PFSK-1 (cell line): Measurements from ENCODE around the gene HIP1.

Source experiments
- FOXP2 ChIP-seq: optimal IDR thresholded peaks from 2 replicates; pipeline ENCODE3; 2011; ENCODE audit warnings: borderline replicate concordance, control low read depth, inconsistent platforms; ENCODE audit not compliant: insufficient read depth; ENCODE audit errors: extremely low read length, extremely low read depth
- POLR2AphosphoS5 ChIP-seq: IDR thresholded peaks from 2 replicates; pipeline ENCODE4 v1.6.1; 2012; ENCODE audit warnings: low read depth, mild to moderate bottlenecking, control low read depth, low read length, moderate library complexity
- SIN3A ChIP-seq: IDR thresholded peaks from 2 replicates; pipeline ENCODE4 v1.6.1; 2012; ENCODE audit warnings: mild to moderate bottlenecking, low read length, moderate library complexity, borderline replicate concordance; ENCODE audit not compliant: insufficient read depth
- TAF1 ChIP-seq: IDR thresholded peaks from 2 replicates; pipeline ENCODE4 v1.6.1; 2012; ENCODE audit warnings: low read length, control low read depth, borderline replicate concordance; ENCODE audit not compliant: insufficient read depth
- TF ChIP-seq, protein P1 (sequence below), 2 experiments: IDR thresholded peaks; 2 replicates each; pipeline versions ENCODE4 v1.6.1 to v1.8.0; 2011 to 2012; ENCODE audit warnings: low read depth in 2 of 2, low read length in 2 of 2, control low read depth in 1 of 2, inconsistent platforms in 1 of 2, mild to moderate bottlenecking in 1 of 2, moderate library complexity in 1 of 2; ENCODE audit not compliant: insufficient read depth in 1 of 2

The HIP1 gene

DNA sequence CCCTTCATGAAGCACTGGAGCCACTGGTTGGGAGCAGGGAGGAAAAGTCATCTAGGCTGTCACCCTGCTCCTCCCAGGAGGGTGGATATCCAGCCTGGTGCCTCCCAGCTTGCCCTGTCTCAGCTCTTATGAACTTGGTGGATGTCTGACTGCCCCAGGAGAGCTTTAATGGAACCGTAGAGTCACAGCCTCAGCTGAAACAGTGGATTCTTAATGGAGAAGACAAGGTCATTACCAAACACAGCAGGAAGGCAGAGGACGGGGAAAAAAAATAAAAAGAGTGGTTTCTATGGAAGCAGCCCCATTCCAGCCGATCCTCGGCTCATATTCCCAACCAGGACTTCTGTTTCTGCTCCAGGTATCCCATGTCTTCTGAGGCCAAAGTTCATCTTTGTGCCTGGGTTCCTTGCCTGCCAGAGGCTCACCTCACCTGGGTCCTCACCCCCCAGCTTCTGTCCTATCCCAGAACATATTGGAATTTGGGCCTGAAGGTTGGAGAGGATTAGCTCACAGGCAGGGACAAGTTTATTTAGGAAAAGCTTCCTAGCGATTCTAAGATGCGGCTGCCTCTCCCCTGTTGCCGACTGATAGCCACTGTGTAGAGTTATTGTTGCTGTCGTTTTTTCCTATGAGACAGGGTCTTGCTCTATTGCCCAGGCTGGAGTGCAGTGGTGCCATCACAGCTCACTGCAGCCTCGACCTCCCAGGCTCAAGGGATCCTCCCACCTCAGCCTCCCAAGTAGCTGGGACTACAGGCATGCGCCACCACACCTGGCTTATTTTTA, 17.7 kb upstream of the HIP1 start:
- TF ChIP-seq POLR2AphosphoS5: no peak
- no peak for TF ChIP-seq TAF1
- no peak for TF ChIP-seq FOXP2
- TF ChIP-seq, protein P1, sequence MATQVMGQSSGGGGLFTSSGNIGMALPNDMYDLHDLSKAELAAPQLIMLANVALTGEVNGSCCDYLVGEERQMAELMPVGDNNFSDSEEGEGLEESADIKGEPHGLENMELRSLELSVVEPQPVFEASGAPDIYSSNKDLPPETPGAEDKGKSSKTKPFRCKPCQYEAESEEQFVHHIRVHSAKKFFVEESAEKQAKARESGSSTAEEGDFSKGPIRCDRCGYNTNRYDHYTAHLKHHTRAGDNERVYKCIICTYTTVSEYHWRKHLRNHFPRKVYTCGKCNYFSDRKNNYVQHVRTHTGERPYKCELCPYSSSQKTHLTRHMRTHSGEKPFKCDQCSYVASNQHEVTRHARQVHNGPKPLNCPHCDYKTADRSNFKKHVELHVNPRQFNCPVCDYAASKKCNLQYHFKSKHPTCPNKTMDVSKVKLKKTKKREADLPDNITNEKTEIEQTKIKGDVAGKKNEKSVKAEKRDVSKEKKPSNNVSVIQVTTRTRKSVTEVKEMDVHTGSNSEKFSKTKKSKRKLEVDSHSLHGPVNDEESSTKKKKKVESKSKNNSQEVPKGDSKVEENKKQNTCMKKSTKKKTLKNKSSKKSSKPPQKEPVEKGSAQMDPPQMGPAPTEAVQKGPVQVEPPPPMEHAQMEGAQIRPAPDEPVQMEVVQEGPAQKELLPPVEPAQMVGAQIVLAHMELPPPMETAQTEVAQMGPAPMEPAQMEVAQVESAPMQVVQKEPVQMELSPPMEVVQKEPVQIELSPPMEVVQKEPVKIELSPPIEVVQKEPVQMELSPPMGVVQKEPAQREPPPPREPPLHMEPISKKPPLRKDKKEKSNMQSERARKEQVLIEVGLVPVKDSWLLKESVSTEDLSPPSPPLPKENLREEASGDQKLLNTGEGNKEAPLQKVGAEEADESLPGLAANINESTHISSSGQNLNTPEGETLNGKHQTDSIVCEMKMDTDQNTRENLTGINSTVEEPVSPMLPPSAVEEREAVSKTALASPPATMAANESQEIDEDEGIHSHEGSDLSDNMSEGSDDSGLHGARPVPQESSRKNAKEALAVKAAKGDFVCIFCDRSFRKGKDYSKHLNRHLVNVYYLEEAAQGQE (IDR thresholded peaks at IDR 0.05; ENCODE audit: insufficient read depth in 1 of 2, low read depth in 2 of 2, low read length in 2 of 2): no peak
- TF ChIP-seq SIN3A: no peak

DNA sequence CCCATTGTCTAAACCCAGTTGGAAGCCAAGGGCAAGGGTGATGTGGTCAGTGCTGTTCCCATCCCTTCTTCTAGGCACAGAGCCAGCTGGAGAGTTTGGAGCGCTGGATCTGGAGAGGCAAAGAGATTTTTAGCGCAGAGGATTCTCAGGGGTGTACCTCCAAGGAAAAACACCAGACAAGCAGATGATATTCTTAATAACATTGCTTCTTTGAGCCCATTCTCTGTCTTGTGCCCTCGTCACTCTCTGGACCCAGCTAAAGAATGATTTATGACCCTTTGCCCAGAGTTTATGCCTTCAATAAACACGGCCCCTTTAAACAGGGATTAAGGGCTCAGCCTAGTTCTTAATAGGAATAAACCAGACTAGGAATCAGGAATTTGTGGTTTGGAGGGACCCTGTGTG, 4.7 kb upstream of the HIP1 start:
- TF ChIP-seq POLR2AphosphoS5 (no peak), SIN3A (no peak), TAF1 (no peak), FOXP2 (no peak)
- TF ChIP-seq, protein P1 (IDR thresholded peaks at IDR 0.05; ENCODE audit: insufficient read depth in 1 of 2, low read depth in 2 of 2, low read length in 2 of 2): no peak

DNA sequence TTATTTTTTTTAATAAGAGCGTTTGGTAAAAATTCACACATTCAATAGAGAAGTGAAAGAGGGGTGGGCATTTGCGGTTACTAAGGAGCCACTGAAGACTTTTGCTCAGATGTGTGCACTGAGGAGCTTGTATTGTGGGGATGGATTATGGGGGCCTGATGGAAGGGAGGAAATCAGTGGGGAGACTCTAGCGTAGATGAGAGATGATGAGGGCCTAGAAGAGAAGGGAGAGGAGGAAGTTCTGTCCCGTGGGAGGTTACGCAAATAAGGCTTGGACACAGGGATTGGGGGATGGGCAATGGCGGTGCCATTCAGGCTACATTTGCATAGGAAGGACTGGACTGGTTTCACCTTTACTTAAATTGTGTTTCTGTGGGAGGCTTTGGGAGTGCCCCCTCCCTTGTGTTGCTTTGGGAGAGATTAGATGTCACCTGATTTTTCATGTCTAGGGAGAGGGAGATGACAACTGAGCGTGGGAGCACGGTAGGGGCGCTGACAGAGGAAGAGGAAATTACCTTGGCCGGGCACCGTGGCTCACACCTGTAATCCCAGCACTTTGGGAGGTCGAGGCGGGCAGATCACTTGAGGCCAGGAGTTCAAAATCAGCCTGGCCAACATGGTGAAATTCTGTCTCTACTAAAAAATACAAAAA, 2.2 kb upstream of the HIP1 start:
- TF ChIP-seq, protein P1 (IDR thresholded peaks at IDR 0.05; ENCODE audit: insufficient read depth in 1 of 2, low read depth in 2 of 2, low read length in 2 of 2): no peak
- TF ChIP-seq SIN3A: no peak
- no peak for TF ChIP-seq POLR2AphosphoS5
- no peak for TF ChIP-seq FOXP2
- TF ChIP-seq TAF1: no peak

DNA sequence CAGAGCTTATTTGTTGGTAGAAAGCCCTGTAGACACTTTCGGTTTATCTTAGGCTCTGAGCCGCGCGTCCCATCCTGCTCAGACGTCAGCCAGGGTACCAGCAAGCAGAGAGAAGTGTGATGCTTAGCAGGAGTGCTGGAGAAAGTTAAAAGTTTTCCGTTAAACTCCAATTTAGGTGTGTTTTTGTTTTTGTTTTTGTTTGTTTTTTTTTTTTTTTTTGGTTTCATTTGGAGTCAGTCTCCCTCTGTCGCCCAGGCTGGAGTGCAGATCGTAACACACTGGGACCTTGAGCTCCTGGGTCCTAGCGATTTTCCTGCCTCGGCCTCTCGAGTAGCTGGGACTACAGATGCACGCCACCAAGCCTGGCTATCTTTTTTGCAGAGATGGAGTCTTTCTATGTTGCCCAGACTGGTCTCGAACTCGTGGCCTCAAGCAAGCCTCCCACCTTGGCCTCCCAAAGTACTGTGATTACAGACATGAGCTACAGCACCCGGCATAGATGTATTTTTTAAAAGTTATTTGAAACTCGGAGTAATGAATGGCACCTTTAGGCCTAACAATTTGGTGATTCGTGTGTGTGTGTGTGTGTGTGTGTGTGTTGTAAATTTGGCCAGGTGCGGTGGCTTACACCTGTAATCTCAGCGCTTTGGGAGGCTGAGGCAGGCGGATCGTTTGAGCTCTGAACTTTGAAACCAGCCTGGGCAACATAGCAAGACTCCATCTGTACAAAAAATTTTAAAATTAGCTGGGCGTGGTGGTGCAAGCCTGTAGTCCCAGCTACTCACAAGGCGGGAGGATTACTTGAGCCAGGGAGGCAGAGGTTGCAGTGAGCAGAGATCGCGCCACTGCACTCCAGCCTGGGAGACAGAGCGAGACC, 1.3 kb upstream of the HIP1 start:
- no peak for TF ChIP-seq TAF1
- no peak for TF ChIP-seq POLR2AphosphoS5
- no peak for TF ChIP-seq FOXP2
- TF ChIP-seq SIN3A: no peak
- TF ChIP-seq, protein P1 (IDR thresholded peaks at IDR 0.05; ENCODE audit: insufficient read depth in 1 of 2, low read depth in 2 of 2, low read length in 2 of 2): no peak
